NCI-H2081 treated with DMSO at 0.1 percent for 48 hours (cell line): ENCODE results near the gene TMEM201.

Experiments used
- DNase-seq: peaks from one replicate; lab custom pipeline; 2025; lab: John Stamatoyannopoulos, UW

The TMEM201 gene

GRCh38 chr1:9577423-9577822, 11.3 kb upstream of the TMEM201 start:
- no peak for DNase-seq

DNA sequence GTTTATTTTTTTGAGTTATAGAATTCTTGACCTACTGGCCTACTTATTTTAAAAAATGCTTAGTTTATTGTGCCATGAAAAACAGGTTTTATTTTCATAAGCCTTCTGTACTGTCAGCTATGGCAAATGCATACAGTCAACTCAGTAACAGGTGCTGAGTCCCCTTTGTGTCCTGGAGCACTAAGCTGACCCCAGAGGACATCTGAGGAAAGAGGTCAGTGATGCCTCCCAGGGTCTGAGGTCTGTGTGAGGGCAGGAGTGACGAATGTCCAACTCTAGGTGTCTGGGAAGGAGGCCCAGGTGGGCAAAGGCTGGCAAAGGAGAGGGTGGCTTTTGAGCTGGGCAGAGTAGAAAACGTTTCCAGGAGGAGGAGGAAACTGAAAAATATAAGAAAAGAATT, 7.8 kb upstream of the TMEM201 start:
- DNase-seq, result no peak

GRCh38 chr1:9586147-9586766, 2.5 kb upstream of the TMEM201 start:
- no peak for DNase-seq

DNA sequence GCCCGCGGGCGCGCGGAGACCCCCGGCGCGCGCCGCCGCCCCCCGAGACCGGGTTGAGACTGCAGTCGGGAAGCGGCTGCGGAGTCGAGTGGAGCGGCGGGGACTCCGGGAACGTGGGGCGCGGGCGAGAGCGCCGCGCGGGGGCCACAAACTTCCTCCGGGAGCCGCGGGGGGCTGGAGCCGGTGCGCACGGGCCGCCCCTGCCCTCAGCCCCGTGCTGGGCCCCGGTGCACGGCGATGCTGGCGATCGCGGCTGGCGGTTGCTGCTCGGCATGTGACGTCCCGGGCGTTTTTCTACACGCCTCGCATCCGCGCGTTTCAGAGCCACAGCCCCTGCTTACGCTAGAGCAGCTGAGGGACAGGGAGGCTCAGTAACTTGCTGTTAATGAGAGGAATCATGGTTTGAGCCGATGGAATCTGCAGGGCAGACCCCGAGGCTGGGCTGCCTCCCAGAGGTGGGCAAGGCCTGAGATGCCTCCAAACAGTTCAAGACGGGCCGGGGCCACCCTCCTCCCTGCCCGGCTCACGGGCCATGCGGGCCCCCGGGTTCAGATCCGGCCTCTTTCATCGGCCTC, 520 bp downstream of the TMEM201 start:
- no peak for DNase-seq

GRCh38 chr1:9589719-9590157, 1.0 kb downstream of the TMEM201 start:
- DNase-seq, result no peak

DNA sequence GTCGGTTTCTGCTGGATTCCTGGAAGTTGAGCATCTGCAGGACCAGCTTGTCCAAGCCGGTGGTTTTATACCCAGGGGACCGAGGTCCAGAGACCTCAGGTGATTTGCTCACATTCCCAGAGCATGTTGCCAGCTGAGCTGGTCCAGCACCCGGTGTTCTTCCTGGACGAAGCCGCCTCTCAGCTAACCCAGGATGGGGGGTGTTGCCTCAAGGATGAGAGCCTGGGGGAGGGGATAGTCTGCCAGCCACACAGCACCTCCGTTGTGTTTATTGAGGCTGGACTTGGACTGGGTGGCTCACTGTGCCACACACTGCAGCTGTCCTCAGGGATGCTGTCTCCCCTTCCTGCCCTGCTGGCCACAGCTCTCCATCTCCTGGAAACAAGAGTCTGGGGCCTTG, 1.5 kb downstream of the TMEM201 start:
- DNase-seq, result no peak

- no peak for DNase-seq
These were observed 2.4 kb downstream of the TMEM201 start for GRCh38 chr1:9590945-9591668.

- DNase-seq, result no peak
These were observed 3.2 kb downstream of the TMEM201 start for GRCh38 chr1:9591669-9592509.

DNA sequence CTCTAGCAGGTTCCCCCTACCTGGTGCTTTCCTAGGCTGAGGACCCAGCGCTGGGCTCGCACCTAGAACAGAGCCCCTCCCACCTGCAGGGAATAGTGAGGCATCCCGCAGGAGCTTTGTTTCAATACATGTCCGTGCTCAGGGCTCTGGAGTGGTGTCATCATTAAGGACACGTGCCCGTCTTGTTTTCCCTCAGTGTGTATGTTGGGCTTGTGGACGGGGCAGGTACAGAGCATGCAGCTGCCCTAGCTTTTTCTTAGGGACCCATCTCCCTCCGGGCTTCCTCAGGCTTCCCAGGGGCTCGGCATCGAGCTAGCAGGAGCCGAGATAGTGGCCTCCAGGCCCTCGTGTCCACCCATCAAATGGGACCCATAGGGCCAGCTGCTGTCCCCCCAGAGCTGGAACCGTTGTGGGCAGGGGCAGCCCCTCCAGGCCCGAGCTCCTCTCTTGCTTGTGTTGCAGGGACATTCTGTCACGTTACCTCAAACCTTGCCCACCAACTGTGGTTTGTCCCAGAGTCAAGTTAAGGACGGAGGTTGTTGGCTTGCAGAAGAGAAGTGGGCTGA, 3.9 kb downstream of the TMEM201 start:
- no peak for DNase-seq

GRCh38 chr1:9593147-9593491, 4.4 kb downstream of the TMEM201 start:
- no peak for DNase-seq

GRCh38 chr1:9593492-9594465, 5.1 kb downstream of the TMEM201 start:
- peak; percentile 67 for DNase-seq

DNA sequence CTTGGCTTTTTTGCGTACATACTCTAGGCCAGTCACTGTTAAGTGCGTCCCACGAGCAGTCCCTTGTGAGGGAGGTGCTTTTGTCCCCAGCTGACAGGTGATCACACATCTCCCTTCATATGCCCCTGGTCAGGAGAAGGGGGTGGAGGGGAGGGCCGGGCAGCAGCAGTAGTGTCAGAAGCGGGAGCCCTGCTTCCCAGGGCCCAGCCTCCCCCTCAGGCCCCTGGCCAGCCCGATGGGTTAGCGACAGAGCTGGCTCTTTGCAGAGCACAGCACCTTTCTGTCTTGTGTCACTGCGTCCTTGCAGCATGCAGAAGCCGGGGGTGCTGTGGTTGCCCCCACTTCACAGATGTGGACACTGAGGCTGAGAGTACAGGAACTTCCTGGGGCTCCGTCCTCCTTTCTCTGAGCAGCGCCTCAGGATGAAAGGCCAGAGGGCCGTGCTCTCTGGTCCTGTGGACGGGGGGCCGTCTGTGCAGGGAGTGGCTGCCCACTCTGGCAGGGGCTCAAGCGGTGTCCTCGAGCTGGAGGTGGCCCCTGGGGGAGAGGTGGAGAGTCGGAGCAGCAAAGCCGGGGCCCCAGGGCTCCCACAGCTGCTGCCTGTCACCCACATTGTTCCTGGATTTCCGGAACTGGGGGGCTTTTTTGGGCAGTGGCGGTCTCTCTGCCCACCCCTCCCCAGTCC, 5.9 kb downstream of the TMEM201 start:
- no peak for DNase-seq

DNA sequence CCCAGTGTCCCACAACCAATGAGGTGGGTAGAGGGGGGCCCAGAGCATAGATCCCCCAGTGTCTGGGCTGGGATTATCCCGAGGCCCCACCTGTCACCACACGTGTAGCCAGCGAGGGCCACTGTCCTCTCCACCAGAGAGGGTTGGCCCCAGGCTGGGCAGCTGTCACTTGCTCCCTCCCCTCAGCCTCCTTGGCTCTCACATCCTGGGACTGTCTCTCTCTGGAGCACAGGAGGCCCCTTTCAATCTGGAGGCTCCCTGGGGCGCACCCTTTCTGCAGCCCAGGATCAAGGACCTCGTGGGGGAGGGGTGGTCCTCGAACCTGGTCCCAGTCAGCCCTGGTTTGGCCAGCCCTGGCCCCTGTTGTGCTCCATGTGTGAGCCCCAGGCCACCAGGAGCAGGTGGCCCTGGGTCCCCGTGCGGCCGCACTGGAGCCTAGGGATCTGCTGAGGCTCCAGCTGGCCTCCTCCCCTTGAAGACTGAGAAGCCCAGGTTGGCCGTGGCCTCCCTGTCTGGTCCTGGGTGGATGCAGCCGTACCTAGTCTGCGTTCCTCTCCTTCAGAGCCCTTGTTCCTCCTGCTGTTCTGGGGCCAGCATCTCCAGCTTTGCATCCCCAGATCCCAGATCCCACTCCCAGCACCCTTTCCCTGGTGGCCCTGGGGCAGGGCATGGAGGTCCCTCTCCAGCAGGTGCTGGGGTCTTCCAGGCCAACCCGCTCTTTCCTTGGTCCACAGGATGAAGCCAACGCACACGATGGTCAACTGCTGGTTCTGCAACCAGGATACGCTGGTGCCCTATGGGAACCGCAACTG, 6.7 kb downstream of the TMEM201 start:
- no peak for DNase-seq

- no peak for DNase-seq
These were observed 7.2 kb downstream of the TMEM201 start for GRCh38 chr1:9595968-9596340.

DNA sequence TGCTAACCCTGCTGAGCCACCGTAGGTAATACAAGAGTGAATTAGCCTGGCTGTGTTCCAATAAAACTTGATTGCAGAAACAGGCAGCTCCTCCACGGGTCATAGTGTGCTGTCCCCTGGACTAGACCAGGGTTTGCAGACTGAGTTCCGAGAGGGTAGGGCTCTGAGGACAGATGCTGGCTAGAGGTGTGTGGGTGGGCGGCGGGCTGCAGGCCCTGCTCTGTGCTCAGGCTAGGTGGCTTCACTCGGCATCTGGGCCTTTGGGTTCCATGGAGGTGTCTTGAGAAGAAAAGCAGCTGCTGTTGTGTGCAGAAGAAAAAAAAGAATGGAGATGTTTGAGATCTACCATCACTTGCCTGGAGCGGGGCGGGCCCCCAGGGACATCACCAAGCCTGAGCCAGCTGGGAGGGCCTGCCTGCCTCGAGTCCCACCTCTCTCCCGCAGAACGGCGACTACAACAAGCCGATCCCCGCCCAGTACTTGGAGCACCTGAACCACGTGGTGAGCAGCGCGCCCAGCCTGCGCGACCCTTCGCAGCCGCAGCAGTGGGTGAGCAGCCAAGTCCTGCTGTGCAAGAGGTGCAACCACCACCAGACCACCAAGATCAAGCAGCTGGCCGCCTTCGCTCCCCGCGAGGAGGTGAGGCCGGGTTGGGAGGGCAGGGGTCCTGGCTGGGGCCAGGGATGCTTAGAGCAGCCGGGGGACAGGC, 7.9 kb downstream of the TMEM201 start:
- no peak for DNase-seq

GRCh38 chr1:9597361-9598315, 8.9 kb downstream of the TMEM201 start:
- DNase-seq, result no peak

DNA sequence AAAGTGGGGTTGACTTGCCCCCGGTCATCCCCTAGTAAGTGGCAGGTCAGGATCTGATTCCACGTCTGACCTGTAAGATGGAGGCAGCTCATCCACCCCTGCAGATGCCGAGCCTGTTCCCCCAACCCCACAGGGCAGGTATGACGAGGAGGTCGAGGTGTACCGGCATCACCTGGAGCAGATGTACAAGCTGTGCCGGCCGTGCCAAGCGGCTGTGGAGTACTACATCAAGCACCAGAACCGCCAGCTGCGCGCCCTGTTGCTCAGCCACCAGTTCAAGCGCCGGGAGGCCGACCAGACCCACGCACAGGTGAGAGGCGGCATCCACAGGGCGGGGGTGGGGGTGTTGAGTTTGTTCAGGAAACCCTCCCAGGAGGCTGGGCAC, 9.6 kb downstream of the TMEM201 start:
- DNase-seq, result no peak

- DNase-seq, result no peak
These were observed 11.0 kb downstream of the TMEM201 start for GRCh38 chr1:9599741-9600140.
